ENCODE data around the gene ANKRD10. TPM values are rescaled to one million over a fixed set of nuclear protein-coding genes. Genes with fewer than 3 reads are reported as not detected.

Gene ANKRD10
- total RNA-seq, 1 experiment from 2014 or later: 120 TPM

DNA sequence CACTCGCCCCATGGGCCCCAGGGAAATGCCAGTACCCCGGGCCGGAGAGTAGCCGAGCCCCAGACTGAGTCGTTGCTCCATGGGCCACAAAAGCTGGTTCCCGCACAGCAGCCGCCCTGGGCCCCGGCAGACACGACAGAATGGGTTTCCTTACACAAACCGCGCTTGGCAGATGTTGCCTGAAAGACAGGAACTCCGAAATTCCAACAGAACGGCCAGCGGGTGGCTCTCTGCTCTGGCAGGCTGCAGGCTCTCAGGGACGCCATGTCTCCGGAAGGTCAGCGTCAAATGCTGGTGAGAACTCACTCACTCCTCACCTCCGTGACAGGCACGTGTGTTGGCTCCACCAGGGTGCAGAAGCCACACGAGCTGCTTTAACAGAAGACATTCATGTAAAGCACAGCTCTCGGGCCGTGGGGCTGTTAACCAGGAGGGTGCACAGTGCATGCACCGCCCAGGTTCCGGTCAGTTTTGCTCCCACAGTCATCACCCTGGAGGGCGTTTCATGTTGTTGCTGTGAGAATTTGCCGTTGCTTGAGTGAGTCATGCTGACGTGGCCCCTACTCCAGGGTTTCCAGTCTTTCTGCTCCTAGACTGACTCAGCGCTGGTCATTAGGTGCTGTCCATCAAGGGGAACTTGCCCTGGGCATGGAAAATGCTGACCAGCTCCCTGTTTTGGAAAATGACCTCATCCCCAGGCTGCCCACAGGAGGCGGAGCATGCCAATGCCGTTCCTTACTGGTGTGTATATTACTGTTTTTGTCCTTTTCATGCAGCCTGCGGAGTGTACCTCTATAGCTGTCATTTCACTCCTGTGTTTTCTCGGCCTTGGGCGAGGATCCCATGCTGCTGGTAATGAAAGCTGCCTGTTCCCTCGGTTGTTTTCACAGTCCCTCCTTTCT lies 44.8 kb downstream of the ANKRD10 start:
- H3K4me3 Mint-ChIP-seq (ENCODE audit: low read depth, unreplicated experiment): peak overlapping the region; percentile 46
- intact Hi-C loops (cut with micrococcal nuclease; ENCODE audit: unreplicated experiment): no loop called here
- no peaks in the 10 kb centered on the region for H3K4me1 Mint-ChIP-seq (ENCODE audit: low read depth, unreplicated experiment)
- no peaks in the 10 kb centered on the region for H3K27me3 Mint-ChIP-seq (ENCODE audit: unreplicated experiment)
- peak overlapping the region; percentile 60 for H3K27ac Mint-ChIP-seq (ENCODE audit: unreplicated experiment)
- H3K36me3 Mint-ChIP-seq (ENCODE audit: insufficient read depth, unreplicated experiment): peaks cover 7% of the 10 kb centered on the region
- DNase-seq: peak; percentile 83
- CTCF ChIA-PET: interaction anchor here (1.3 kb wide), 1 partner anchor 12 kb away, joined by 3 read pairs; no protein-coding TSS in a partner anchor
- no peaks in the 10 kb centered on the region for H3K9me3 Mint-ChIP-seq (ENCODE audit: low read depth, unreplicated experiment)
- TF ChIP-seq, protein P1, sequence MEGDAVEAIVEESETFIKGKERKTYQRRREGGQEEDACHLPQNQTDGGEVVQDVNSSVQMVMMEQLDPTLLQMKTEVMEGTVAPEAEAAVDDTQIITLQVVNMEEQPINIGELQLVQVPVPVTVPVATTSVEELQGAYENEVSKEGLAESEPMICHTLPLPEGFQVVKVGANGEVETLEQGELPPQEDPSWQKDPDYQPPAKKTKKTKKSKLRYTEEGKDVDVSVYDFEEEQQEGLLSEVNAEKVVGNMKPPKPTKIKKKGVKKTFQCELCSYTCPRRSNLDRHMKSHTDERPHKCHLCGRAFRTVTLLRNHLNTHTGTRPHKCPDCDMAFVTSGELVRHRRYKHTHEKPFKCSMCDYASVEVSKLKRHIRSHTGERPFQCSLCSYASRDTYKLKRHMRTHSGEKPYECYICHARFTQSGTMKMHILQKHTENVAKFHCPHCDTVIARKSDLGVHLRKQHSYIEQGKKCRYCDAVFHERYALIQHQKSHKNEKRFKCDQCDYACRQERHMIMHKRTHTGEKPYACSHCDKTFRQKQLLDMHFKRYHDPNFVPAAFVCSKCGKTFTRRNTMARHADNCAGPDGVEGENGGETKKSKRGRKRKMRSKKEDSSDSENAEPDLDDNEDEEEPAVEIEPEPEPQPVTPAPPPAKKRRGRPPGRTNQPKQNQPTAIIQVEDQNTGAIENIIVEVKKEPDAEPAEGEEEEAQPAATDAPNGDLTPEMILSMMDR (IDR thresholded peaks at IDR 0.05; ENCODE audit: unreplicated experiment): no peak
- BruUV-seq (replicated peaks): TSS peak; percentile 89

- Mint-ChIP-seq H3K4me3 (ENCODE audit: low read depth, unreplicated experiment) (peak overlapping the region; percentile 46), H3K36me3 (ENCODE audit: insufficient read depth, unreplicated experiment) (peaks cover 7% of the 10 kb centered on the region), H3K9me3 (ENCODE audit: low read depth, unreplicated experiment) (no peaks in the 10 kb centered on the region), H3K27me3 (ENCODE audit: unreplicated experiment) (no peaks in the 10 kb centered on the region), H3K27ac (ENCODE audit: unreplicated experiment) (peak overlapping the region; percentile 39), H3K4me1 (ENCODE audit: low read depth, unreplicated experiment) (no peaks in the 10 kb centered on the region)
- CTCF ChIA-PET: no interaction called here
- intact Hi-C loops (cut with micrococcal nuclease; ENCODE audit: unreplicated experiment): no loop called here
- no TSS peak for BruUV-seq (replicated peaks)
- DNase-seq: no peak
- TF ChIP-seq, protein P1 (IDR thresholded peaks at IDR 0.05; ENCODE audit: unreplicated experiment): no peak
These were observed 45.6 kb downstream of the ANKRD10 start for GRCh38 chr13:110869231-110869804.

- no peaks in the 10 kb centered on the region for H3K4me1 Mint-ChIP-seq (ENCODE audit: low read depth, unreplicated experiment)
- TF ChIP-seq, protein P1 (IDR thresholded peaks at IDR 0.05; ENCODE audit: unreplicated experiment): no peak
- DNase-seq: no peak
- H3K27me3 Mint-ChIP-seq (ENCODE audit: unreplicated experiment): no peaks in the 10 kb centered on the region
- peaks cover 7% of the 10 kb centered on the region for H3K36me3 Mint-ChIP-seq (ENCODE audit: insufficient read depth, unreplicated experiment)
- no TSS peak for BruUV-seq (replicated peaks)
- intact Hi-C loops (cut with micrococcal nuclease; ENCODE audit: unreplicated experiment): no loop called here
- no peak overlapping the region for H3K27ac Mint-ChIP-seq (ENCODE audit: unreplicated experiment)
- no peak overlapping the region for H3K4me3 Mint-ChIP-seq (ENCODE audit: low read depth, unreplicated experiment)
- CTCF ChIA-PET: no interaction called here
- H3K9me3 Mint-ChIP-seq (ENCODE audit: low read depth, unreplicated experiment): no peaks in the 10 kb centered on the region
These were observed 46.1 kb downstream of the ANKRD10 start for GRCh38 chr13:110868720-110869119.

DNA sequence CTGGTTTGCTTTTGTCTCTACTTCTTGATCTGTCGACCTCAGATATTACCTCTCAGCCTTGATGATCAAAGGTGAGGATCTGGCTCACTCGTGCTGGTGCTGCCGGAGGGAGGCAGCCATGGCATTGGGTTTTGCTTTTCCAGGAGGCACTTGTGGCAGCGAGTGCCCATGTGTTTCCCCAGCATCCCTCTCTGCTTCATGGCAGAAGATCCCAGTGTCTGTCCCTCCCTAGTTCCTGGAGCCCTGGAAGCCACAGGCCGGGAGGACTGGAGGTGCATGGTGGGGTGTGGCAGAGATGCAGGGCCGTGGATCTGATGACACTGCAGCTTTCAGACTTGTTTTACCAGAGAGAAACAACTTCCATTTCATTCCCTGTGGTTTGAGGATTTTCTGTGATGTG lies 47.5 kb downstream of the ANKRD10 start:
- intact Hi-C loops (cut with micrococcal nuclease; ENCODE audit: unreplicated experiment): no loop called here
- TF ChIP-seq, protein P1 (IDR thresholded peaks at IDR 0.05; ENCODE audit: unreplicated experiment): no peak
- BruUV-seq (replicated peaks): no TSS peak
- H3K9me3 Mint-ChIP-seq (ENCODE audit: low read depth, unreplicated experiment): no peaks in the 10 kb centered on the region
- no peak for DNase-seq
- CTCF ChIA-PET: no interaction called here
- H3K36me3 Mint-ChIP-seq (ENCODE audit: insufficient read depth, unreplicated experiment): peaks cover 7% of the 10 kb centered on the region
- H3K4me1 Mint-ChIP-seq (ENCODE audit: low read depth, unreplicated experiment): no peaks in the 10 kb centered on the region
- no peaks in the 10 kb centered on the region for H3K27me3 Mint-ChIP-seq (ENCODE audit: unreplicated experiment)
- H3K27ac Mint-ChIP-seq (ENCODE audit: unreplicated experiment): no peak overlapping the region
- H3K4me3 Mint-ChIP-seq (ENCODE audit: low read depth, unreplicated experiment): no peak overlapping the region

All from Calu3 (cell line).